HG03354 (cell line): Measurements from ENCODE around the gene IL12RB2.
"Not testable (repeated sequence)": the region's sequence is repeated elsewhere in the genome, so short reads cannot be mapped to it uniquely, and the experiment has no call there.

Experiments used
- ATAC-seq: cut with Tn5 transposase; IDR thresholded peaks from one replicate; pipeline ENCODE4 v1.9.1; 2021; ENCODE audit warnings: mild to moderate bottlenecking; ENCODE audit not compliant: unreplicated experiment, poor library complexity, severe bottlenecking

The IL12RB2 gene

DNA sequence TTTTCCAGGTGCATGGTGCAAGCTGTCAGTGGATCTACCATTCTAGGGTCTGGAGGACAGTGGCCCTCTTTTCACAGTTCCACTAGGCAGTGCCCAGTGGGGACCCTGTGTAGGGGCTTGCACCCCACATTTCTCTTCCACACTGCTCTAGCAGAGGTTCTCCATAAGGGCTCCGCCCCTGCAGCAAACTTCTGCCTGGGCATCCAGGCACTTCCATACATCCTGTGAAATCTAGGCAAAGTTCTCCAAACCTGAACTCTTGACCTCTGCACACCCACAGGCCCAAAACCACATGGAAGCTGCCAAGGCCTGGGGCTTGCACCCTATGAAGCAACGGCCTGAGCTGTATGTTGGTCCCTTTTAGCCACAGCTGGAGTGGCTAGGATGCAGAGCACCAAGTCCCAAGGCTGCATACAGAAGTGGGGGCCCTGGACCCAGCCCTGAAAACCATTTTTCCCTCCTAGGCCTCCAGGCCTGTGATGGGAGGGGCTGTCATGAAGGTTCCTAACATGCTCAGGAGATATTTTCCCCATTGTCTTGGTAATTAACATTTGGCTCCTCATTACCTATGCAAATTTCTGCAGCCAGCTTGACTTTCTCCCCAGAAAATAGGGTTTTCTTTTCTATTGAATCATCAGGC lies 76.4 kb downstream of the IL12RB2 start:
- no peak for ATAC-seq

DNA sequence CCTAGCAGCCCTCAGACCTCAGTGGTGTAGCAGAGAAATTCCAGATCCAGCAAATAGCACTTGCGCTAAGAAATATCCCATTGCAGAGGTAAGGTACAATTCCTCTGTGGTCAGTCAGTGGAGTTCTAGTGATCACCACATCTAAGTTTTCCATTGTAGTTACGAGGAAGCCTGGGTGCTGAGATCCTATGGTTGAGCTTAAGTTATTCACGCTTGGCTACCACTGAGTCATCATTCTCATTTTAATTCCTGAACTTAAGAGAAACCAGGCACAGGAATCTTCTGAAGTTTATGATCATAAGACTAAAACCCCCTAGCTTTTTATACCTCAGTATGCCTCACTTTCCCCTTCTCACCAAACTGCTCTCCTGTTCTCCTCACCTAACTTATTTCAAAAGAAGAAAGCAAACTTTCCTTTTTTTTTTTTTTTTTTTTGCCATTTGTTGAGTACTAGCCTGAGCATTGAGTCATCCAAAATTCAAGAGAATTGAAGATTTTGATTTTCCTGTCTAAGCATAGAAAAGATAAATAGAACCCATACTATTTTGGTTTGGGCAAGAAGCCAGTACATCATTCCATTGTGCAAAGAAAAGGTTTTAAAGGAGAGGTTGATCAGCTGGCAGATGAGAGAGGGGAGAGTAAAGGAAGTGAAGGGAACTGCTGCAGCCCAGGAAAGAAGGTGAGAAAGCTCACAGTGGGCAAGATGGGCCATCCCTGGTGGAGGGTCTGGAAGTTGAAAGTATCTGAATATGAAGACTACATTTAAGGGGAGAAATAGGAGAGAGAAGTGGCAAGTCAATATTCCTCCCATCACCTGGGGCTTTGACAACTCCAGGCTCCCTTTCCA lies 82.6 kb downstream of the IL12RB2 start:
- ATAC-seq = no peak

GRCh38 chr1:67393240-67393639 lies 85.6 kb downstream of the IL12RB2 start:
- no peak for ATAC-seq

DNA sequence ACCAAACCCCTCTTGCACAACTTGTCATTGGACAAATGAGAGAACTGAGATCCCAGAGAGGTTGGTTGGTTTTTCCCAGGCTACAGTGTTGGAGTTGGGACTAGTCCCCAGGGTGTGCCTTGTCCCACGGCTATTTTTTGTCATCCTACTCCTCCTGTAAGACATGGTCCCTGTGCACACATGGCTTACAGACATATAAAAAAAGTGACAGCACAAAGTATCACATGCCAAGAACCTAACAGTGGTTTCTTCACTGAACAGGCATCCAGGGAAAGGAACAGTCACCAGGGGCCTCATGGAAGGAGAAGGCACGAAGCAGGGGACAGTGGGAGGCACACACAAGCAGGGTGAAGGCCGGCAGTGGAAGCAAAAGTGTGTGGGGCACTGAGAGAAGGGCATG lies 86.1 kb downstream of the IL12RB2 start:
- ATAC-seq = no peak

DNA sequence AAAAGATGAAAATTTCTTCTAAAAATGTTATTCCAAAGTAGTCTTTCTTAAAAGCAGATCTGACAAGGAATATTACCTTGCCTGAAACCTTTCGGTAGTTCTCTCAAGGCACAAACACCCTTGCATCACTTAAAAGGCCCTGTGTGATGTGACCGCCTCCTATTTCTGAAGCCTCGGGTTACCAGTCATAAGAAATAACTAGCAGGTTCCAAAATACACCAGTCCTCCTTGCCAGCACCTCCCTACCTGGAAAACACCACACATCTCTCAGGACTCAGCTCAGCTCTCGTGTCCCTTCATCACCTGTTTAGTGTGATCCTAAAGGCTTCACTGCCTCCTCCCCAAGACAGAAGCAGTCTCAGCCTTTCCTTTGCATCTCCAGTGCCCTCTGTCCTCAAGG lies 86.9 kb downstream of the IL12RB2 start:
- no peak for ATAC-seq

DNA sequence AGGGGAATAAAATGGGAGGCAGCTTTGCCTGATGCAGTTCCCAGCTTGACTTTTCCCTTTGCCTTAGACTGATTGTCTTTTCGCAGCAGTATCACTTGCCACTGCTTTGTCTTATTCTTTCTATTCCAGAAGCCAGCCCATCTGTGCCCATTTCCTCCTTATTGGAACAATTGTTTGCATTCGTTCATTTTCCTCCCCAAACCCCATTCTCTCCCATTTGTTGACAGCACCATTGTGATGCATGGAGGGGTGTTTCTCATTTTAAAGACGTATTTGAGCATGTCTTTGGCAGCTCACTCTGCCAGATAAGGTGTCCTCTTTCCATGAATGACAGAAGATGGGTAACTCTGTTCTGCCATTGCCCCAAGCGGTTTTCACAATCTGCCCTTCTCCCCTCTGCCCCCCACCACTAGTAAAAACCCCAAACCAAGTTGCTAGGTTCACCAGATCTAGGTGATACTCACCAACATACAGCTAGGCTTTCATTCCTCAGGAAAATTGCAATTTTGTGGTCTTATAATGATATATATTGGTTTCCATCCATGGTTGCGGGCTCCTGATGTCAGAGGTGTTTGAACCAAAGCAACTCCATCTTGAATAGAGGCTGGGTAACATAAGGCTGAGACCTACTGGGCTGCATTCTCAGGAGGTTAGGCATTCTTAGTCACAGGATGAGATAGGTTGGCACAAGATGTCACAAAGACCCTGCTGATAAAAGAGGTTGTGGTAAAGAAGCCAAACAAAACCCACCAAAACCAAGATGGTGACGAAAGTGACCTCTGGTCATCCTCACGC lies 91.7 kb downstream of the IL12RB2 start:
- ATAC-seq = no peak

DNA sequence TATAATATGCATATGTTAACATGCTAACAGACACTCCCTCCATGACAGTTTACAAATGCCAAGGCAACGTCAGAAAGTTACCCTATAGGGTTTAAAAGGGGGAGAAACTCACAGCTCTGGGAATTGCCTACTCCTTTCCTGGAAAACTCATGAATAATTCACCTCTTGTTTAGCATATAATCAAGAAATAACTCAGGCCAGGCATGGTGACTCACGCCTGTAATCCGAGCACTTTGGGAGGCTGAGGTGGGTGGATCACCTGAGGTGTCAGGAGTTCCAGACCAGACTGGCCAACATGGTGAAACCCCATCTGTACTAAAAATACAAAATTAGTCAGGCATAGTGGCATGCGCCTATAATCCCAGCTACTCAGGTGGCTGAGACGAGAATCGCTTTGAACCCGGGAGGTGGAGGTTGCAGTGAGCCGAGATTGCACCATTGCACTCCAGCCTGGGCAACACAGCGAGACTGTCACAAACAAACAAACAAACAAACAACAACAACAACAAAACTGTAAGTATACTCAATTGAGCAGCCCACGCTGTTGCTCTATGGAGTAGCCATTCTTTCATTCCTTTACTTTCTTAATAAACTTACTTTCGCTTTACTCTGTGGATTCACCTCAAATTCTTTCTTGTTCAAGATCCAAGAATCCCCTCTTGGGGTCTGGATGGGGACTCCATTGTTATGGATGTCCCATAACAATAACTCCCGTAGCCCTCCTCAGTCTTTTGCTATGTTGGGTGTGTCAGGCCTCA lies 92.5 kb downstream of the IL12RB2 start:
- ATAC-seq = not testable (repeated sequence)

DNA sequence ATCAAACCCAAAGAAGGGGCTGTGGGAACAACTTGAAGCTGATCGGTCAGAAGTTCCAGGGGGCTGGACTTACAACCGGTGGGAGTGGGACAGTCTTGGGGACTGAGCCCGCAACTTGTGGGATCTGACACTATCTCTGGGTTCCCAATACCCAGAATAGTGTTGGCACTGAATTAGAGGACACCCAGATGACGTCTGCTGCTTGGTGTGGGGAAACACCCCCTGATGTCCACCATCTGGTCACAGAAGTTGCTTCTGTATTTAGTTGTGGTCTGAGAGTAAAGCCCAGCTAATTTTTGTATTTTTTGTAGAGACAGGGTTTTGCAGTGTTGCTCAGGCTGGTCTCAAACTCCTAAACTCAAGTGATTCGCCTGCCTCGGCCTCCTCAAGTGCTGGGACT lies 93.8 kb downstream of the IL12RB2 start:
- ATAC-seq = no peak

DNA sequence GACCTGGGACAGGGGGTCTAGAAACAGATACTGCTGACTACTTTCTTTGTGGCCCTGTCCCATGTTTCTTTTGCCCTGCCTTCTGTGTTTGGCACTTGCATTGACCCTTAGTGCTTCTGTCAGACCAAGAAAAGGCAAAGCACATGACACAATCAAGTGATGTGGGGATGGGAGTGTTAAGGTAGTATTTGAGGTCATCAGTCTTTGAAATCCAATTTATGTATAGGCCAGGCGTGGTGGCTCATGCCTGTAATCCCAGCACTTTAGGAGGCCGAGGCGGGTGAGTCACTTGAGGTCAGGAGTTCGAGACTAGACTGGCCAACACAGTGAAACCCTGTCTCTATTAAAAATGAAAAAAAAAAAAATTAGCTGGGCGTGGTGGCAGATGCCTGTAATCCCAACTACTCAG lies 96.5 kb downstream of the IL12RB2 start:
- ATAC-seq = no peak

- ATAC-seq = no peak
Observed at GRCh38 chr1:67405473-67406245, 98.0 kb downstream of the IL12RB2 start.

GRCh38 chr1:67407498-67407897 lies 99.8 kb downstream of the IL12RB2 start:
- ATAC-seq = no peak

DNA sequence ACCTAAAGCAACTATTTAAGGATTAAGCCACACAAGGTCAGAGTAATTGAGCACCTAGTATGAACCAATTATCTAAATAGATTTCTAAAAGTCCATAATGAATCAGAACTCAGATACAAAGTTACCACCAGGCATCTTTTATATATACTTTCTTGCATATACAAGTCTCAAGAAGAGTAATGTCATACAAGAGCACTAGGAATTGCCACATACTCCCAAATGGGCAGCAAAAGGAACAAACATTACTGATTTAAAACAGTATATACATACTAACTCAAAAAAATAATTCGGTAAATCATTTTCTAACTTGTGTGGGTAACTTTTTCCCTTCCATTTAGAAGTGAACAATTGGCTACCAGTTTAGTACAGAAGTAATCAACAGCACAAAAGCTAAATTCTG lies 100.5 kb downstream of the IL12RB2 start:
- no peak for ATAC-seq

- not testable (repeated sequence) for ATAC-seq
Observed at GRCh38 chr1:67413101-67413500, 105.4 kb downstream of the IL12RB2 start.

GRCh38 chr1:67414574-67414973 lies 106.9 kb downstream of the IL12RB2 start:
- no peak for ATAC-seq

DNA sequence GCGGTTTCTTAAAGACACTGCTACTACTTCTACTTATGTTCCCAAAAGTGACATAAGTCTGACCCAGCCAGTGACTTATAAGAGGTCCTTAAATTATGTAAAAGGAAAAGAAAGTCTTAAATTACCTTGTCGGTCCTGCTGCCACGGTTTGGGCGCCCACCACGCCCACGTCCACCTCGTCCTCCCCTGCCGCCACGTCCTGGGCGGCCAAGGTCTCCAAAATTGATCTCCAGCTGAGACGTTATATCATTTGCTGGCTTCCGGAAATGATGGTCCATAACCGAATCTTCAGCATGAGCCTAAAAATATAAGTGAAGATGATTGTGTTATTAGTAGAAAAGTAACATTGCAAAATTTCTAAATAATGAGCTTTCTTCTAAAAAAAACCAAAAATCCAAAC lies 107.4 kb downstream of the IL12RB2 start:
- no peak for ATAC-seq

DNA sequence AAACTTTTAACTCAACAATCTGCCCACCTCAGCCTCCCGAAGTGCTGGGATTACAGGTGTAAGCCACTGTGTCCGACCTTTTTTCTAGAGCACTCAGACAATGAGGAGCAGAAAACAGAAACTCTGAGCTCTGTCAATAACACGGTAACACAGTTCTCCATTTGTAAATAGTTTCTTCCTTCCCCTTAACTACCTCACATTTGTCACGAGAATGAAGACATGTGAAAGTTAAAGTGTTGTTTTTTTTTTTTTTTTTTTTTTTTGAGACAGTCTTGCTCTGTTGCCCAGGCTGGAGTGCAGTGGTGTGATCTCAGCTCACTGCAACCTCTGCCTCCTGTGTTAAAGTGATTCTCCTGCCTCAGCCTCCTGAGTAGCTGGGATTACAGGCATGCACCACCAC lies 110.1 kb downstream of the IL12RB2 start:
- not testable (repeated sequence) for ATAC-seq

DNA sequence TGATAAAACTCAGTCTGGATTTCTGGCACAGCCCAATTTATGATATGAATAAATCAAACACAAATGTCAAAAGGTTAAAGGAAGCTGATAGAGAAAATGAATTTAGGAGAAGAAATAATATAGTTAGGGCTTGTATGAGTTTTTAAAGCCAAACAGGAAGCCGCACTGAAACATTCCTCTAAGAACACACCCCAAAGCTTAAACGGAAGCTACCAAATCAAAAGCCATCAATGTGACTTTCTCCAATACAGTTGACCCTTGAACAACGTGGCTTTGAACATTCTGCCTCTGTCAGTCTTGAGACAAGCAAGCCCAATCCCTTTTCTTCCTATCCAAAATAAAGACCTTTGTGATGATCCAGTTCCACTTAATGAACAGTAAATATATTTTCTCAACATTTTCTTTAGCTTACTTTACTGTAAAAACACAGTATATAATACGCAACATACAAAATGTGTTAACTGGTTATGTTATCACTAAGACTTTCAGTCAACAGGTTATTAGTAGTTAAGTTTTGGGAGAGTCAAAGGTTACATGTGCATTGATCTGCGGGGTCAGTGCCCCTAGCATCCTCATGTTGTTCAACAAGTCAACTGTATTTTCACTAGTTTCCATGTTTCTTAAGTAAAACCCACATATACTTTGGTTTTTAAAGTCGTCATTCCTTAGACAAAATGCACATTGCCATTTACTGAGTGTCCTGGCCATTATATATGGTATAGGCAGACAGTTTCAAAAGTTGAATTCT lies 111.3 kb downstream of the IL12RB2 start:
- ATAC-seq = no peak

GRCh38 chr1:67420835-67421492 lies 113.3 kb downstream of the IL12RB2 start:
- no peak for ATAC-seq
